NCI-H1930 (cell line): ENCODE data around the gene ZCCHC18.

Experiments
- DNase-seq, 2 experiments: peaks; one replicate each; lab custom pipeline; 2025; lab: John Stamatoyannopoulos, UW

Gene ZCCHC18

GRCh38 chrX:104134583-104135261, 22.4 kb downstream of the ZCCHC18 start:
- DNase-seq = no peak

- no peak for DNase-seq
Observed at GRCh38 chrX:104135677-104136076, 23.4 kb downstream of the ZCCHC18 start.

GRCh38 chrX:104136241-104137019, 24.1 kb downstream of the ZCCHC18 start:
- peak; percentile 33 to 75 for DNase-seq

GRCh38 chrX:104137496-104137895, 25.2 kb downstream of the ZCCHC18 start:
- no peak for DNase-seq

GRCh38 chrX:104141087-104141760, 28.9 kb downstream of the ZCCHC18 start:
- DNase-seq = no peak

- no peak for DNase-seq
Observed at GRCh38 chrX:104151037-104151436, 38.7 kb downstream of the ZCCHC18 start.

- peak; percentile 82 to 94 for DNase-seq
Observed at GRCh38 chrX:104156630-104157529, 44.6 kb downstream of the ZCCHC18 start, which contains the start of gene SLC25A53. SLC25A53 (minus strand) TSS chrX:104157009; CDS start chrX:104105257, 51,752 bp downstream.
